NOMO-1 (cell line): ENCODE measurements around the gene PIGZ.

Experiments
- DNase-seq, 2 experiments: peaks; one replicate each; lab custom pipeline; 2025; ENCODE audit not compliant: unreplicated experiment in 2 of 2; lab: John Stamatoyannopoulos, UW

PIGZ gene

DNA sequence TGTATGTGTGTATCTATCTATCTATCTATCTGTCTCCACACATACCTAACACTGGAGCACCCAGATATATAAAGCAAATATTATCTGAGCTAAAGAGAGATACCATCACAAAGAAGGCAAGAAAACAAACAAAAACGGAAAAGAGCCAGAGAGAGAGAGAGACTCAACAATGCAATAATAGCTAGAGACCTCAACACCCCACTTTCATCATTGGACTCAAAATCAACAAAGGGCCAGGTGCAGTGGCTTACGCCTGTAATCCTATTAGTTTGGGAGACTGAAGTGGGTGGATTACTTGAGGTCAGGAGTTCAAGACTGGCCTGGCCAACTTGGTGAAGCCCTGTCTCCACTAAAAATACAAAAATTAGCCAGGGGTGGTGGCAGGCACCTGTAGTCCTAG, 49.7 kb downstream of the PIGZ start:
- DNase-seq, result no peak

DNA sequence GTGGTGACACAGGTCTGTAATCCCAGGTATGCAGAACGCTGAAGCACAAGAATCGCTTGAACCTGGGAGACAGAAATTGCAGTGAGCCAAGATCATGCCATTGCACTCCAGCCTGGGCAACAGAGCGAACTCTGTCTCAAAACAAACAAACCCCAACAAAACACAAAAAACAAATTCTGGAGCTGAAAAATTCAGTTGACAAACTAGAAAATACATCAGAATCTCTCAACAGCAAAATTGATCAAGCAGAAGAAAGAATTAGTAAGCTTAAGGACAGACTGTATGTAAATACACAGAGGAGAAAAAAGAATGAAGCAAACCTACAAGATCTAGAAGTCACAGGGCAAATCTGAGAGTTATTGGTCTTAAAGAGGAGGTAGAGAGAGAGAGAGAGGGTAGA, 51.6 kb downstream of the PIGZ start:
- DNase-seq, result no peak

DNA sequence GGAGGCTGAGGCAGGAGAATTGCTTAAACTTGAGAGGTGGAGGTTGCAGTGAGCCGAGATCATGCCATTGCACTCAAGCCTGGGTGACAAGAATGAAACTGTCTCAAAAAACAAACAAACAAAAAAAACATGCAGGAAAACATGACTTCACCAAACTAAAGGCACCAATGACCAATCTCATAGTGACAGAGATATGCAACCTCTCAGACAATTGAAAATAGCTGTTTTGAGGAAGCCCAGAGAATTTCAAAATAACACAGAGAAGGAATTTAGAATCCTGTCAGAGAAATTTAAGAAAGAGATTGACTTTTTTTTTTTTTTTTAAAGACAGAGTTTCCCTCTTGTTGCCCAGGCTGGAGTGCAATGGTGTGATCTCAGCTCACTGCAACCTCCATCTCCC, 52.4 kb downstream of the PIGZ start:
- DNase-seq, result no peak

DNA sequence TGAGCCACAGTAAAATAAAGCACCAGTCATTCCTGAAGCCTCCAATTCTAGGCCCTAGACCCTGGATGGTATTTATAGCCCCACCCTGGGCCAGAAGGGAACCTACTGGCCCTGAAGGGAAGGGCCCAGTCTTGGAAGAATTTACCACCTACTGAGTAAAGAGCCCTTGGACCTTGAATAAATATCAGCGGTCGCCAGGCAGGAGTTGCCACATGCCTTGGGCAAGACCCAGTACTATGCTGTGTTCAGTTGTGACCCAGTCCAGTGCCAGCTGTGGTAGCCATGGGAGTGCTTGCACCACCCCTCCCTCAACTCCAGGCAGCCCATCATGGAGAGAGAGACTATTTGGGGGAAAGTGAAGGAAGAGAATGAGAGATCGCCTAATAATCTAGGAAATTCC, 53.3 kb downstream of the PIGZ start:
- no peak for DNase-seq

DNA sequence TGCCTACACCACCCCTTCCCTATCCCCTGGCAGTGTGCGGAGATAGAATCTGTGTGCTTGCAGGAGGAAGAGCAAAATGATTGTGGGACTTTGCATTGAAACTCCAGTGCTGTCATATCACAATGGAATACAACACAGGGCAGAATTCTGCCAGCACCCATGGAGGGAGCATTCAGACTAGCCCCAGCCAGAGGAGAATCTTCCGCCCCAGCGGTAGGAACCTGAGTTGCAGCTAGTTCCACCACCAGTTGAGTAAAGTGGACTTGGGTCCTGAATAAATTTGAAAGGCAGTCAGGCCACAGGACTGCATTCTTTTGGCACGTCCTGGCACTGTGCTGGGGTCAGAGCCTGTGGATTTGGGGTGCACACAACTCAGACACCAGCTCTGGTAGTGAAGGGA, 53.8 kb downstream of the PIGZ start:
- no peak for DNase-seq

DNA sequence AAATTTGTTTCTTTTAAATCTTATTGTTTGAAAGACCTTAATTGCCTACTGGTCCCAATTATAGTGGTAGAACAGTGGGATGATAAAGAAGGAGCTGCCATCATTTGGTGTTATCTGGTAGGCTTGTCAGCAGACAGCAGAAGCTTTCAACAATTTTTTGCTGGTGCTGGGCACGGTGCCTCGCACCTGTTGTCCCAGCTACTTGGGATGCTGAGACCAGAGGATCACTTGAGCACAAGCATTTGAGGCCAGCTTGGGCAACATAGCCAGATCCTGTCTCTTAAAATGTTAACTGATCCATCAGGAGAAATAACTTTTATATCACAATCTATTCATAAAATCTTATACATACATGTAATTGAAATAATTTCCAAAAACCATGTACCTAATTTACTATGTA, 64.9 kb downstream of the PIGZ start:
- DNase-seq, result no peak

DNA sequence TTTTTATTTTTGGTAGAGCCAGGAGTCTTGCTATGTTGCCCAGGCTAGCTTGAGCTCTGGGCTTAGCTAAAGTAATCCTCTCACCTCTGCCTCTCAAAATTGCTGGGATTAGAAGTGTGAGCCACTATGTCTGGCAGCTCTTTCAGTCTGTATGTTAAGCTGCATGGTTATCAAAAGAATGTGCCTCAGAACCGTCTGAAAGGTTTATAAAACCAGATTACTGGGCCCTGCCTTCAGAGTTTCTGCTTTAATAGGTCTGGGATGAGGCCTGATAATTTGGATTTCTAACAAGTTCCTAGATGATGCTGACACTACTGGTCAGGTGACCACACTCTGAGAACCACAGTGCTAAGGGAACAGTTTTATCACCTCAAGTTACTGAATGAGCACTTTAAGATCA, 66.3 kb downstream of the PIGZ start:
- no peak for DNase-seq

DNA sequence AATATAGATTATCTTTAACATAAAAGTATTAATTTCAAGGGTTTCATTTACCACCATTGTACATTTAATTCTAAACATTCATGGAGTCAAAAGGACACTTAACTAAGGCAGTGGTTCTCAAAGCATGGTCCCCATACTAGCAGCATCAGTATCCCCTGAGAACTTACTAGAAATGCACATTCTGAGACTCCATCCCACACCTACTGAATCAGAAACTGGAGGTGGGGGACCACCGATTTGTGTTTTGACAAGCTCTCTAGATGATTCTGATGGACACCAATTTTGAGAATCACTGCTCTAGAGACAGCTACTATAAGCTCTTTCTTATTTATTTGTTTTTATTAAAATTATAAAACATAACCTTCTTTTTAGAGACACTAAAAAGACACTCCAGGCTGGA, 66.9 kb downstream of the PIGZ start:
- DNase-seq, result no peak
